Spleen (tissue), 11 donors: ENCODE results near the gene KDM3B. TPM values are rescaled to one million over a fixed set of nuclear protein-coding genes. Genes with fewer than 3 reads are reported as not detected.

Source experiments
- DNase-seq: peaks from one replicate; pipeline ENCODE4 v3.0.0-alpha.2; 2020
- H3K27ac ChIP-seq, 8 donors: fragments of 200-600 bp; sonication (generic) in 7 of 8; 1 replicate in 4 of 8; 2 replicates in 4 of 8; pipeline versions ENCODE4 v1.5.0 to v1.8.0; 2016 to 2021; ENCODE audit warnings: inconsistent platforms in 4 of 8, mild to moderate bottlenecking in 4 of 8, moderate library complexity in 1 of 8
- H3K27me3 ChIP-seq, 7 donors: fragments of 200-600 bp; sonication (generic) in 6 of 7; replicated peaks in 1 of 7; 1 replicate in 4 of 7; 2 replicates in 3 of 7; pipeline versions ENCODE4 v1.5.0 to v1.8.0; 2016 to 2021; ENCODE audit warnings: inconsistent platforms in 3 of 7, mild to moderate bottlenecking in 1 of 7
- H3K36me3 ChIP-seq, 6 donors: fragments of 200-600 bp; sonication (generic) in 5 of 6; 1 replicate in 4 of 6; 2 replicates in 2 of 6; pipeline versions ENCODE4 v1.5.0 to v1.8.0; 2016 to 2021; ENCODE audit warnings: inconsistent platforms in 2 of 6
- H3K4me1 ChIP-seq, 6 donors: fragments of 200-600 bp; sonication (generic) in 5 of 6; 1 replicate in 3 of 6; 2 replicates in 3 of 6; pipeline versions ENCODE4 v1.5.0 to v1.8.0; 2016 to 2021; ENCODE audit warnings: inconsistent platforms in 3 of 6
- H3K4me3 ChIP-seq, 8 donors: fragments of 200-600 bp; sonication (generic) in 7 of 8; 1 replicate in 4 of 8; 2 replicates in 4 of 8; pipeline versions ENCODE4 v1.5.0 to v1.8.0; 2016 to 2021; ENCODE audit warnings: inconsistent platforms in 4 of 8, mild to moderate bottlenecking in 4 of 8, moderate library complexity in 2 of 8
- H3K9me3 ChIP-seq, 8 donors: fragments of 200-600 bp; sonication (generic) in 7 of 8; 1 replicate in 4 of 8; 2 replicates in 4 of 8; pipeline versions ENCODE4 v1.5.0 to v1.8.0; 2016 to 2021; ENCODE audit warnings: inconsistent platforms in 4 of 8
- CTCF ChIP-seq, 11 experiments: fragments of 200-600 bp in 7 of 11; fragments of 450-650 bp in 4 of 11; sonication (generic) in 4 of 11; IDR thresholded peaks in 8 of 11; conservative IDR thresholded peaks in 3 of 11; 1 replicate in 7 of 11; 2 replicates in 4 of 11; pipeline versions ENCODE4 v1.4.0 to v1.8.0; 2016 to 2021; ENCODE audit warnings: antibody characterized with exemption in 11 of 11, inconsistent platforms in 4 of 11, mild to moderate bottlenecking in 1 of 11
- POLR2A ChIP-seq, 3 donors: fragments of 450-650 bp; IDR thresholded peaks; one replicate each; pipeline ENCODE4 v1.5.1; 2017; ENCODE audit warnings: antibody characterized with exemption in 3 of 3, mild to moderate bottlenecking in 1 of 3
- POLR2AphosphoS5 ChIP-seq, 3 donors: sonication (generic); formaldehyde crosslinking; IDR thresholded peaks; one replicate each; pipeline ENCODE4 v1.5.1; 2017; ENCODE audit warnings: antibody characterized with exemption in 3 of 3
- WGBS, 5 donors: extraction: QIAGEN DNeasy Blood & Tissue Kit in 3 of 5; methylation state at CpG; one replicate each; pipeline versions ENCODE4 v1.1.5 to v1.1.7; 2013 to 2018; 5-methylcytosine and 5-hydroxymethylcytosine counted together
- intact Hi-C: fragments of 100-400 bp; cut with DNase I; formaldehyde crosslinking; loops from one replicate; pipeline ENCODE4 v1.15.0; 2023; ENCODE audit warnings: low total_unique reads
- polyA plus RNA-seq, 3 donors: library from polyadenylated mRNA; stranded (reverse); fragments of 200-250 nt; gene quantifications; one replicate each; pipeline ENCODE4 v1.2.1, GENCODE V29; 2013
- total RNA-seq, 7 donors: library from RNA; depleted of rRNA in 3 of 7; stranded (reverse); fragments of >200 nt in 3 of 7; fragmentation: NEBNext Ultra II Directional in 4 of 7; extraction: Animal tissue kit (Norgen Biotek cat#: 25700) in 4 of 7; gene quantifications; one replicate each; pipeline versions ENCODE4 v1.1.0 to v1.2.1, GENCODE V29; 2016 to 2021
- donor health status: healthy with polysubstance abuse.
- donor health status: DM: no; HTN: no; CAD: no; lungs with moderate emphysema.
- donor health status: DM: no; HTN: no; CAD: no.
- donor health status: Bipolar disorder and iron deficiency.
- donor health status: healthy.
- donor health status: DM: no; HTN: no; CAD: no.
- donor health status: DM: yes; HTN: yes; CAD: no.

Gene KDM3B
- total and polyA plus RNA-seq, 10 donors: 21.6 to 90.6 (median 75.1) TPM

- H3K36me3 ChIP-seq: no peaks in the 10 kb centered on the region
- WGBS, 5 donors: 88 to 93% (median 90%) methylated on average over 4 of the region's 4 CpGs
- peak overlapping the region in 4 of 8 donors; percentile 58 to 77 (median 65) for H3K27ac ChIP-seq
- TF ChIP-seq CTCF (IDR thresholded peaks at IDR 0.05 in 8 of 11, conservative IDR thresholded peaks at IDR 0.05 in 3 of 11): no peak
- TF ChIP-seq POLR2AphosphoS5 (IDR thresholded peaks at IDR 0.05): no peak
- no peak for TF ChIP-seq POLR2A (IDR thresholded peaks at IDR 0.05)
- no peaks in the 10 kb centered on the region for H3K27me3 ChIP-seq
- no peaks in the 10 kb centered on the region for H3K9me3 ChIP-seq
- DNase-seq: no peak
- intact Hi-C loops: no loop called here
- peaks cover 4 to 58% (median 31%) of the 10 kb centered on the region in 6 donors for H3K4me1 ChIP-seq
- H3K4me3 ChIP-seq: no peak overlapping the region
These were observed 107.7 kb downstream of the KDM3B start for GRCh38 chr5:138460032-138460693.

- peaks cover 12 to 70% (median 42%) of the 10 kb centered on the region in 6 donors for H3K4me1 ChIP-seq
- H3K4me3 ChIP-seq: no peak overlapping the region
- H3K27ac ChIP-seq: no peak overlapping the region
- TF ChIP-seq POLR2AphosphoS5 (IDR thresholded peaks at IDR 0.05) (no peak), POLR2A (IDR thresholded peaks at IDR 0.05) (no peak), CTCF (IDR thresholded peaks at IDR 0.05 in 8 of 11, conservative IDR thresholded peaks at IDR 0.05 in 3 of 11) (no peak)
- no peaks in the 10 kb centered on the region for H3K9me3 ChIP-seq
- H3K36me3 ChIP-seq: no peaks in the 10 kb centered on the region
- intact Hi-C loops: no loop called here
- DNase-seq: no peak
- 78 to 86% (median 83%) methylated on average over 11 of the region's 11 CpGs for WGBS, 5 donors
- peaks cover 0 to 13% (median 0%) of the 10 kb centered on the region in 7 donors for H3K27me3 ChIP-seq
These were observed 109.0 kb downstream of the KDM3B start for GRCh38 chr5:138461343-138462125.

DNA sequence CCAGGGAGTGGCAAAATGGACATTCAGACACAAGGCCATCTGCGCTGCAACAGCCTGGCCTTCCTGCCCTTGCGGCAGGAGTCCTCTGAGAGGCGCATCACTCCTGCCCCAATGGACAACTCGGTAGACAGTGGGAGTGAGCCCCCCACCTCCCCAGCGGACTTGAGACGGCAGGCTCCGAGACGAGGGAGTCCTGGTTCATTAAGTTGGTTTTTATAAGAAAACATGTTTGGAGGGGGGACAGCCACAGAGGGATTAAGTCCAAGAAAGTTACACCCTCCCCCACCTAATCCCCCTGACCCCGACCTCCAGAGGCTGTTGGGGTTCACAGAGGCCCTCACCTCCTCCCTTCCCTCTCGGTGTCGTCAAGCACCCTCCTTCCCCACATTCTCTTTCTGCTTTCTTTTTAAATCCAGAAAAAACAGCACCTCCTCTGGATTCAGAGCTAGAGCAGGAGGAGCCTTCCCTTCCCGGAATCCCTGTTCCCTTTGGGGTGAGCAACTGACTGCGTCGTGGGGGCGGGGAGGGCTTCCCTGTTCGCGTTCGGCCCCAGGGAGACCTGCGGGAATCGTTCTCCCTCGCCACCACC is 111.0 kb downstream of the KDM3B start:
- no peak for DNase-seq
- peaks cover 0 to 19% (median 0%) of the 10 kb centered on the region in 7 donors for H3K27me3 ChIP-seq
- no peak for TF ChIP-seq POLR2AphosphoS5 (IDR thresholded peaks at IDR 0.05)
- no peak for TF ChIP-seq POLR2A (IDR thresholded peaks at IDR 0.05)
- no peak for TF ChIP-seq CTCF (IDR thresholded peaks at IDR 0.05 in 8 of 11, conservative IDR thresholded peaks at IDR 0.05 in 3 of 11)
- peaks cover 12 to 77% (median 48%) of the 10 kb centered on the region in 6 donors for H3K4me1 ChIP-seq
- peak overlapping the region; percentile 93 to 99 (median 96) for H3K27ac ChIP-seq
- peaks cover 0 to 13% (median 0%) of the 10 kb centered on the region in 6 donors for H3K36me3 ChIP-seq
- intact Hi-C loops: no loop called here
- H3K4me3 ChIP-seq: peak overlapping the region; percentile 64 to 93 (median 82)
- no peaks in the 10 kb centered on the region for H3K9me3 ChIP-seq
- 21 to 31% (median 26%) methylated on average over 14 to 21 of the region's 21 CpGs for WGBS, 5 donors
